Aorta (tissue), 5 donors: ENCODE measurements around the gene UPF1. TPM values are rescaled to one million over a fixed set of nuclear protein-coding genes. Genes with fewer than 3 reads are reported as not detected.

Source experiments
- ATAC-seq: fragments of 200-7000 bp; cut with Tn5 transposase; one replicate; pipeline ENCODE4 v1.9.1; 2022; ENCODE audit warnings: moderate library complexity; ENCODE audit not compliant: low FRiP score
- DNase-seq, 2 donors: peaks; one replicate each; pipeline ENCODE4 v3.0.0-alpha.2; 2020
- H3K27ac ChIP-seq, 2 donors: one replicate each; pipeline ENCODE4 v1.5.1; 2013; ENCODE audit warnings: low read length in 2 of 2, mild to moderate bottlenecking in 2 of 2, moderate library complexity in 2 of 2, control low read depth in 1 of 2, inconsistent platforms in 1 of 2, low read depth in 1 of 2
- H3K27me3 ChIP-seq, 2 donors: one replicate each; pipeline ENCODE4 v1.6.1; 2013; ENCODE audit warnings: control low read depth in 1 of 2, low read length in 1 of 2, mild to moderate bottlenecking in 1 of 2, moderate library complexity in 1 of 2; ENCODE audit not compliant: insufficient read depth in 2 of 2, control insufficient read depth in 1 of 2
- H3K36me3 ChIP-seq, 2 donors: one replicate each; pipeline ENCODE4 v1.6.1; 2013; ENCODE audit warnings: control low read depth in 1 of 2, low read length in 1 of 2, mild to moderate bottlenecking in 1 of 2; ENCODE audit not compliant: insufficient read depth in 2 of 2, control insufficient read depth in 1 of 2
- H3K4me1 ChIP-seq, 2 donors: one replicate each; pipeline ENCODE4 v1.6.1; 2013; ENCODE audit warnings: low read length in 2 of 2, control low read depth in 1 of 2, mild to moderate bottlenecking in 1 of 2, moderate library complexity in 1 of 2; ENCODE audit not compliant: insufficient read depth in 2 of 2, control insufficient read depth in 1 of 2
- H3K4me3 ChIP-seq, 2 donors: one replicate each; pipeline ENCODE4 v1.5.1; 2013; ENCODE audit warnings: low read length in 2 of 2, control low read depth in 1 of 2, mild to moderate bottlenecking in 1 of 2
- H3K9me3 ChIP-seq: one replicate; pipeline ENCODE4 v1.6.1; 2013; ENCODE audit warnings: mild to moderate bottlenecking, low read length; ENCODE audit not compliant: control insufficient read depth
- WGBS, 2 donors: extraction: QIAGEN DNeasy Blood & Tissue Kit; methylation state at CpG; one replicate each; pipeline ENCODE4 v1.1.7; 2013; 5-methylcytosine and 5-hydroxymethylcytosine counted together
- intact Hi-C, 2 donors: fragments of 100-400 bp; cut with DNase I; formaldehyde crosslinking; loops; one replicate each; pipeline versions ENCODE4 v1.14.2 to v1.15.0; 2022
- polyA plus RNA-seq, 2 donors: library from polyadenylated mRNA; stranded (reverse); fragments of 200-250 nt; gene quantifications; one replicate each; pipeline ENCODE4 v1.2.3, GENCODE V29; 2013
- total RNA-seq, 2 donors: library from RNA; stranded (reverse); fragmentation: NEBNext Ultra II Directional; extraction: Animal tissue kit (Norgen Biotek cat#: 25700); gene quantifications; one replicate each; pipeline ENCODE4 v1.2.1, GENCODE V29; 2021
- donor health status: healthy with polysubstance abuse.
- donor health status: Bipolar disorder and iron deficiency.
- donor health status: DM: no; HTN: no; CAD: no.
- donor health status: DM: no; HTN: no; CAD: no.
- donor health status: DM: yes; HTN: yes; CAD: no.

Gene UPF1
- total and polyA plus RNA-seq, 4 donors, result 16.5 to 75.6 (median 47.1) TPM

DNA sequence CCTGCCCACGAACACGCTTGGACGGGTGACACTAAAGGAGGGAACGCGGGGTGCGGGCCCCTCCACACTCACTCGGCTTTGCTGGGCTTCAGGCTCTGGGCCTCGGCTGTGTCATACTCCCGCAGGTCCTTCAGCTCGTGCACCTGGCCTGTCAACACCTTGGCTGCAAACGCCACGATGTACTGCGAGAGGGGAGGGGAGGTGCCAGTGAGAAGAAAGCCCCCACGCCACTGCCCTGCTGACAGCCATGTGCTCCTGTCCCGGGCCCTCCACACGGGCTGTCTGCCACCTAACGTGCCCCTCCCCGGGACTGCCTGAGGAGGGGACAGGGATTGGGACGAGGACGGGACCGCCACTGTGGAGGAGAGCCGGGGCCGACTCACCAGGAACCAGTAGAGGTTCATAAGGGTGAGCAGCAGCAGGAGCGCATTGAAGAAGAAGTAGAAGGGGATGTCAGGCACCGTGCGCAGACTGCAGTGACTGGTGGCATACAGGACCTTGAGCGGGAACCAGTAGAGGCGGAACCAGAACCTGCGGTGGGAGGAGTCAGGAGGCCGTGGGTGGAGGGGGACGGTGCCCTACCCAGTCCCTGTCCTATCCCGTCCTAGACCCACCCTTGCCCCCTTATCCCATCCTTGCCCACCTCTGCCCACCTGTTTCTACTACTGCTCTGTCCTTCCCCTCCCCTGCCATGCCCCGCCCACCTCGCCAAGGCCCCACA, 47.3 kb downstream of the UPF1 start:
- WGBS, 2 donors, result 88 to 90% methylated on average over 28 to 34 of the region's 34 CpGs
- Histone ChIP-seq H3K4me1 (no peaks in the 10 kb centered on the region), H3K27ac (no peak overlapping the region), H3K4me3 (no peak overlapping the region), H3K27me3 (no peaks in the 10 kb centered on the region), H3K36me3 (no peaks in the 10 kb centered on the region), H3K9me3 (peaks cover 3% of the 10 kb centered on the region)
- intact Hi-C loops, result no loop called here
- no peak for DNase-seq
- no peak for ATAC-seq

- intact Hi-C loops, result no loop called here
Measured at GRCh38 chr19:18879579-18880373, 48.0 kb downstream of the UPF1 start.

DNA sequence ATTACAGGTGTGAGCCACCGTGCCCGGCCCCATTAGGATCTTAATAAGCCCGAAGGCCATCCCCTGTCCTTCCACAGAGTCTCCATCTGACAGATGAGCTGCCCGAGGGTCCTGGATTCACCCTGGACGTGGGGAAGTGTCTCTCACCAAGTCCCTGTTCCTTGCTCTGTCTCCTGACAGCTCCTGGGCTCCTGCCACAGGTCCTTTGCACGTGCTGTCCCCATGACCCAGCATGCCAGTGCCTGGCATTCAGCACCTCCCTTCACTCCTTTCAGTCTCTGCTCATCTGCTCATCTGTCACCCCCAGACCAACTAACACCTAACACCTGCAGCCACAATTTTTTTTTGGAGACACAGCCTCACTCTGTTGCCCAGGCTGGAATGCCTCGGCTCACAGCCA, 49.7 kb downstream of the UPF1 start:
- 92 to 98% methylated on average over 5 to 7 of the region's 7 CpGs for WGBS, 2 donors
- H3K4me3 ChIP-seq, result no peak overlapping the region
- H3K36me3 ChIP-seq, result no peaks in the 10 kb centered on the region
- no peaks in the 10 kb centered on the region for H3K4me1 ChIP-seq
- no peaks in the 10 kb centered on the region for H3K27me3 ChIP-seq
- DNase-seq, result no peak
- H3K9me3 ChIP-seq, result peaks cover 3% of the 10 kb centered on the region
- intact Hi-C loops, result no loop called here
- no peak for ATAC-seq
- H3K27ac ChIP-seq, result no peak overlapping the region

More at GRCh38 chr19:18879579-18880373, 48.0 kb downstream of the UPF1 start:
- no peak for DNase-seq
- Histone ChIP-seq H3K27me3 (no peaks in the 10 kb centered on the region), H3K4me1 (no peaks in the 10 kb centered on the region), H3K36me3 (no peaks in the 10 kb centered on the region), H3K9me3 (peaks cover 3% of the 10 kb centered on the region), H3K4me3 (no peak overlapping the region), H3K27ac (no peak overlapping the region)
- ATAC-seq, result no peak
- WGBS, 2 donors, result 72 to 79% methylated on average over 12 to 13 of the region's 13 CpGs

- Histone ChIP-seq H3K4me3 (no peak overlapping the region), H3K27ac (no peak overlapping the region), H3K4me1 (no peaks in the 10 kb centered on the region), H3K27me3 (no peaks in the 10 kb centered on the region), H3K36me3 (no peaks in the 10 kb centered on the region), H3K9me3 (no peaks in the 10 kb centered on the region)
- no peak for DNase-seq
- intact Hi-C loops, result no loop called here
- no peak for ATAC-seq
- 87 to 88% methylated on average over 29 to 30 of the region's 30 CpGs for WGBS, 2 donors
Measured at GRCh38 chr19:18883526-18884304, 52.0 kb downstream of the UPF1 start.

DNA sequence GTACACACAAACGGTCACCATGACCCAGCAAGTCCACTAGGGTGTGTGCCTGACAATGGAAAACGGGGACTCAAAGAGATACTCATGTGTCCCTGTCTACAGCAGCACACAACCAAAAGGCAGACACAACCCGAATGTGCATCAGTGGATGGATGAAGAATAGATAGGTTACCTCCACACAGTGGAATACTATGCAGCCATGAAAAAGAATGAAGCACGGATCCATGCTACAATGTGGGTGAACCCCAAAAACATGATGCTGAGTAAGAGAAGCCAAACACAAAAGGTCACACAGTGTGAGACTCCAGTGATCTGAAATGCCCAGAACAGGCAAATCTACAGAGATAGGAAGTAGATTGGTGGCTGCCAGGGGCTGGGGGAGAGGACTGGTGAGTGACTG, 55.2 kb downstream of the UPF1 start:
- no peak for DNase-seq
- Histone ChIP-seq H3K27ac (no peak overlapping the region), H3K9me3 (no peaks in the 10 kb centered on the region), H3K36me3 (no peaks in the 10 kb centered on the region), H3K4me1 (no peaks in the 10 kb centered on the region), H3K4me3 (no peak overlapping the region), H3K27me3 (no peaks in the 10 kb centered on the region)
- 92 to 94% methylated on average over 4 of the region's 4 CpGs for WGBS, 2 donors
- no peak for ATAC-seq
- intact Hi-C loops, result no loop called here

DNA sequence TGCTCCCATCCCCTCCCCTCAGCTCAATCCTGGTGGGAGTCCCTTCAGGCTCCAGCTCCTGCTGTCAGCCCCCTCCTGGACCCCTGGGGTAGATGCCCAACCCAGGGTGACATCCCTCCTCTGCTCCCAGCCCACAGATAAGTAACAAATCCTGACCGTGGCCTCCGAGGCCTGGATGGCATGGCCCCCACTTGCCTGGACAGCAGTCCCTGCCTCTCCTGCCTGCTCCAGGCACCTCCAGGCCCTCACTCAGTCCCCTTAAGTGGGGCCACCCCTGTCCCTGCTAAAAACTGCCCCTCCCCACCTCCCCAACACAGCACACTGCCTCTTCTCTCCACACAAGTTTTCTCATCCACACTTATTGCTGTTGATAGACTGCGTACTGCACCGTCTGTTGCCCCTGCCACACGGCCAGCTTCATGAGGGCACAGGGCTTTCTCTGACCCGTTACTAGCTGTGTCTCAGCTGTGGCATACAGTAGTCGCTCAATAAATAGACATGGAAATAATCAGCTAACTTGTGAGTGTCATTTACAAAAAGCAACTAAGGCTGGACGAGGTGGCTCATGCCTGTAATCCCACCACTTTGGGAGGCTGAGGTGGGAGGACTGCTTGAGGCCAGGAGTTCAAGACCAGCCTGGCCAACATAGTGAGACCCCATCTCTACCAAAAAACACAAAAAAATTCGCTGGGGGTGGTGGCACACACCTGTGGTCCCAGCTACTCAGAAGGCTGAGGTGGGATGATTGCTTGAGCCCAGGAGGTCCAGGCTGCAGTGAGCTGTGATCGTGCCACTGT, 58.4 kb downstream of the UPF1 start:
- WGBS, 2 donors, result 82 to 84% methylated on average over 10 of the region's 10 CpGs
- no peak for ATAC-seq
- no peak for DNase-seq
- Histone ChIP-seq H3K9me3 (no peaks in the 10 kb centered on the region), H3K4me1 (no peaks in the 10 kb centered on the region), H3K27me3 (no peaks in the 10 kb centered on the region), H3K4me3 (no peak overlapping the region), H3K36me3 (no peaks in the 10 kb centered on the region), H3K27ac (no peak overlapping the region)
- intact Hi-C loops, result no loop called here

GRCh38 chr19:18893587-18894253, 62.0 kb downstream of the UPF1 start:
- no peaks in the 10 kb centered on the region for H3K4me1 ChIP-seq
- H3K27ac ChIP-seq, result no peak overlapping the region
- ATAC-seq, result no peak
- H3K4me3 ChIP-seq, result no peak overlapping the region
- no peaks in the 10 kb centered on the region for H3K27me3 ChIP-seq
- H3K9me3 ChIP-seq, result no peaks in the 10 kb centered on the region
- DNase-seq, result no peak
- WGBS, 2 donors, result 15 to 26% methylated on average over 16 to 18 of the region's 18 CpGs
- no peaks in the 10 kb centered on the region for H3K36me3 ChIP-seq
- intact Hi-C loops, result no loop called here
